GM18868 (cell line): ENCODE measurements around the gene LBP.
"Not testable (repeated sequence)": the region's sequence is repeated elsewhere in the genome, so short reads cannot be mapped to it uniquely, and the experiment has no call there.

Source experiments
- ATAC-seq: cut with Tn5 transposase; IDR thresholded peaks from one replicate; pipeline ENCODE4 v1.9.1; 2021; ENCODE audit warnings: mild to moderate bottlenecking, moderate library complexity; ENCODE audit not compliant: unreplicated experiment

LBP gene

DNA sequence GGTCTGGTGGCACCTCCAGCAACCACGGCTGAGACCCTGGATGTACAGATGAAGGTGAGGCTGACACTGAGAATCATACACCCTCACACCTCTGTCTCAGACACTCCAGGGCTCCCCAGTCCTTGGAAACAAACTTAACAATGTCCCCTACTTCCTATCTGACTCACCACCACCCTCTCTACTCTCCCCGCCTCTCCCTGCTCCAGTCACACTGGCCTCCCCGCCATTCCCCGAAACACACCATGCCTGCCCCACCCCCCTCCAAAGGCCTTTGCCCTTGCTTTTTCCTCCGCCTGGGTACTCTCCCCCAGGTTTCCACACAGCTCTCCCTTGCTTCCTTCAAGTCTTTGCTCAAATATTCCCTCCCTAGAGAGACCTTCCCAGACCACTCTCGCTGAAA lies 26.1 kb upstream of the LBP start:
- no peak for ATAC-seq

DNA sequence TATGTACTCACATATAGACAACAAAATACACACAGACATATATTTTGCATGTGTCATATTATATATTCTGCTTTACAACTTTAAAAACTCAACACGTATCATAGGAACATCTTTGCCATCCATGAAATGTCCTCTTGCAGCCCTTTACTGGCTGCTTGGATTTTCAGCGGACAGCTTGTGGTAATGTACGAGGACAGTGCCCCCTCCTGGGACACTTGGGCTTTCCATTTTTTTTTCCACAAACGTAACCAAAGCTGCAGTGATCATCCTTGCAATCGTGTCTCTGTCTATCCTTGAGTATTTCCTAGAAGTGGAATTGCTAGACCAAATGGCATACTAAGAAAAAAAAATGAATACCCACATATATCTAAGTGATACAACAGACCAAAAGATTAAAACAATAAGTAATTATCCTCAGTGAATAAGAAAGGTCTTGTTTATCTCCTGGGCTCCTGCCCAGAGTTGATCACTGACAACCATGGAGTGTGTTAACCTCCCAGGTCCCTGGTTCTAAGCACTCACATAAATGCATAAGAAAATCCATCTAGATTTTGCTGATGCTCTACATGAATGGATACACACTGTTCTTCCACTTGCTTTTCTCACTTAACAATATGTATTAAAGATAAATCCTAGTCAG lies 24.2 kb upstream of the LBP start:
- no peak for ATAC-seq

DNA sequence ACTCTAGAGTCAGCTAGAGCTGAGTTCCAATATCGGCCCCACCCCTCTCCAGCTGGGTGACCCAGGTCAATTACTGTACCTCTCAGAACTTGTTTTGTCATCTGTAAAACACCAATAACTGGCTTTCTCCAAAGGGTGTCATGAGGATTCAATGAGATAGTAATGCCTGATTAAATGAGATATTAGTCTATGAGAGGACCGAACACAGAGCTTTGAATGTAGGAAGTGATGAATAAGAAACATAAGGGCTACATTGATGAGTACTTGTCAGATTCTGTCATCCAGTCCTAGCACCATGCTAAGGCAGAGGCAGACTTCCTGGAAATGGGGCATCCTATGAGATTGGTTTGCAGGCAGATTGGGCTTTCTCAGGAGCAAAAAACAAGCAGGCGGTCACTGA lies 22.1 kb upstream of the LBP start:
- no peak for ATAC-seq

DNA sequence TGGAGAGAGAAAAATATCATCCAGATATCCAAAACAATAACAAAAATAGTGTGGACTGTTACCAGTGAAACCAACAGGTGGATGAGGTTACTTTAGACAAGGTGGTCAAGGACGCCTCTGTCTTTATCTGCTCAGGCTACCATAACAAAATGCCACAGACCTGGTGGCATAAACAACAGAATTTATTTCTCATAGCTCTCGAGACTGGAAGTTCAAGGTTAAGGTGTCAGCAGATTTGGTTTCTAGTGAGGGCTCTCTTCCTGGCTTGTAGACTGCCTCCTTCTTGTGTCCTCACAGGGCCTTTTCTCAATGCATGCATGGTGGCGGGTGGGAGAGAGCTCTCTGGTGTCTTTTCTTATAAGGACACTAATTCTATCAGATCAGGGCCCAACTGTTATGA lies 21.1 kb upstream of the LBP start:
- no peak for ATAC-seq

DNA sequence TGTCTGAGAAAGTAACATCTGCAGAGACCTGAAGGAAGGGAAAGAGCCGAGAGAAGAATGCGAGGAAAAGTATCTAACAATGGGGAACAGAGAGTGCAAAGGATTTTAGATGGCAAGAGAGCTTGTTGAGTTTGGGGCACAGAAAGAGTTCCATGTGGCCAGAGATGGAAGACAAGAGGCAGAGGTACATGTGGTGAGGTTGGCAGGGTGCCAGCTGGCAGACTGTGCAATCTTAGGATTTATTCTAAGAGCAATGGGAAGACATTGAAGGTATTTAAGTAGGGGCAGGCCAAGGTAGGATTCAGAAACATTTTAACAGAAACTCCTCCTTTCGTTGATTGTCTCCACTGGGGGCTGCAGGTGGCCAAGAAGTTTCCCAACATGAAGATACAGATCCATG lies 20.4 kb upstream of the LBP start:
- ATAC-seq, result no peak

DNA sequence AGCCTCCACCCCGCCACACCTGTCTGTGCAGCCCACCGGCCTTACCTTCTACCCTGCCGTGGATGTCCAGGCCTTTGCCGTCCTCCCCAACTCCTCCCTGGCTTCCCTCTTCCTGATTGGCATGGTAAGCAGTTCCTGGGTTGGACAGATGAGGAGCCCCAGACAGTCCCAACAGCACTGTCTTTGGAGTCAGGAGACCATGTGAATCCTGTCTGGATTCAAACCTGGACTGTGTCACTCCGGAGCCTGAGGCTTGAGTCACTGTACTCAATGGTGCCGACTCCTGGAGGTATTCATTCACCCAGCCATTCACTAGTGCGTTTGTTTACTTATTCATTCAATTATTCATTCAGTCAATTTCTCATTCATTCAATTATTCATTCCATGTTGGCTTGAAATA lies 20.0 kb upstream of the LBP start:
- no peak for ATAC-seq

DNA sequence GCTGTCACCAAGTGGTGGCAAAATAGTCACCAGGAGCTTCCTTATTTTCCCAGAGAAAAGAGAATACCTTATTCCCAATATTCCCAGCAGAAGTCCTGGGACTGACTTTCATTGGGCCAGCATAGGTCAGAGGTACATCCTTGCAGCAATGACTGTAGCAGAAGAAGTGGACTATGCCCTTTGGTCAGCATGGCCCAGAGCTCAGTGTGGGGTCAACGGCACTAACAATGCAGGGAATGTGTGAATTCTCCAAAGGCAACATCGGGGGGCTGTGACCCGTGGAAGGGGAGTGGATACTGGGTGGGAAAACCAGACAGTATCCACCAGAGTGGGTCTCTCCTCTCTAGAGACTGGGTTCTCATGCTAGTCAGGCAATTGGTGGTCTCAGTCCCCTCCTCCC lies 15.6 kb upstream of the LBP start:
- ATAC-seq, result no peak

DNA sequence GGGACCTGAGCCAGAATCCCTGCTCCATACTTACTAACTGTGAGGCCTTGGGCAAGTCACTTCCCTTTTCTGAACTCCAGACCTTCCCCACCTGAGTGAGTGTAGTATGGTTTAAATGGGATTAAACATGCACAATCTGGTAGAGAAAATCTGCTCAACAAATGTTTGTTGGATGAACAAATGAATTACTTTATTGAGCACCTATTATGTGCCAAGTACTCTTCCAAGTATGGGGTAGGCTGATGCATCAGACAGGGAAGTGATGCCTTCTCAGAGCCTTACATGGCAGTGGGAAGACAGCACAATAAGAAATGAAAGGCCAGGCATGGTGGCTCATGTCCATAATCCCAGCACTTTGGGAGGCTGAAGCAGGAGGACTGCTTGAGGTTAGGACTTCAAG lies 15.0 kb upstream of the LBP start:
- ATAC-seq, result no peak

DNA sequence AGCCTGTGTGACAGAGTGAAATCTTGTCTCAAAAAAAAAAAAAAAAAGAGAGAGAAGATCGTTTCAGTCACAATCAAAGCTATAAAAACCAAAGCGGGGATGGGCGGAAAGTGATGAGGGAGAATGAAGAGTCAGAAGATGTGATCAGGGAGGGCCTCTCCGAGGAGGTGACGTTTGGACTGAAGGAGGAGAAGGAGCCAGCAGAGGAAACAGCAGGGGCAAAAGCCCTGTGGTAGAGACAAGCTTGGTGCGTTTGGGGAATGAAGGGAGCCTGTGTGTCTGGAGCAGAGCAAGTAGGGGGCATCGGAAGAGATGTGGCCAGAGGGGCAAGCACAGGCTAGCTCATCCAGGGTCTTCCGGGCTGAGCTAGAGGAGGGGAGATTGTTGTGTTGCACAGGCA lies 14.5 kb upstream of the LBP start:
- no peak for ATAC-seq

DNA sequence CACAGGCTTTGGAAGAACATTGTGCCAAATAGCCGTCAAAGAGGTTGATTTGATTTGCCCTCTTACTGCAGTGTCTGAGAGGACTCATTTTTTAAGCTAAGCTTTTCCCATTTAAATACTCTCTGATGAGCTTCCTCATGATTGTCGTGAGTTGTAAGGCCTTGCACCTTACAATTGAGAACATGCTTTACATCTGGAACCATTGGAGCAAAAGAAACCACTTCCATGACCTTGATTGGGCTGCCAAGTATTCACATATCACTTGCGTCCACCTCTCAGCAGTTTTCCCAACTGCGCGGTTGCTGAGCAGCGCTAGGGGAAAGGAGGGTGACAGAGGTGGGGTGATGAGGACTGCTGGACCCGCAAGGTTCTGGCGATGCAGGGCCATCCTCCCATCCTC lies 12.3 kb upstream of the LBP start:
- no peak for ATAC-seq

DNA sequence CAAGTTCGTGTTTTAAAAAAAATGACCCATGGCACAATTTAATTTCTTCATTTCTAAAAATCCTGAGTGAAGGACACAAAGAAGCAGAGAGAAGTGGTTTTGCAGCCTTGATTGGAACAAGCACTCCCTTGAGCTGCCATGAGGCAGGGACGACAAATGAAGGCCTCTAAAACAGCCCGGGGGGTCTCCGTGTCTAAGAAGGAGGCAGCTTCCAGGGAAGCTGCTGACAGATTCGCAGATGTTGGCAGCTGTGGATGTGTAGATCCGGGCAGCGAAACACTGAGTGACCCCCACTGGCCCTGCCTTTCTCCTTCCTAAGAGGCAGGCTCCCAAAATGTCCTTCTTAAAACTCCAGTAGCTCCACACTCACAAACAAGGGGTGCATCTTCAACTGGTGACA lies 9.6 kb upstream of the LBP start:
- no peak for ATAC-seq

DNA sequence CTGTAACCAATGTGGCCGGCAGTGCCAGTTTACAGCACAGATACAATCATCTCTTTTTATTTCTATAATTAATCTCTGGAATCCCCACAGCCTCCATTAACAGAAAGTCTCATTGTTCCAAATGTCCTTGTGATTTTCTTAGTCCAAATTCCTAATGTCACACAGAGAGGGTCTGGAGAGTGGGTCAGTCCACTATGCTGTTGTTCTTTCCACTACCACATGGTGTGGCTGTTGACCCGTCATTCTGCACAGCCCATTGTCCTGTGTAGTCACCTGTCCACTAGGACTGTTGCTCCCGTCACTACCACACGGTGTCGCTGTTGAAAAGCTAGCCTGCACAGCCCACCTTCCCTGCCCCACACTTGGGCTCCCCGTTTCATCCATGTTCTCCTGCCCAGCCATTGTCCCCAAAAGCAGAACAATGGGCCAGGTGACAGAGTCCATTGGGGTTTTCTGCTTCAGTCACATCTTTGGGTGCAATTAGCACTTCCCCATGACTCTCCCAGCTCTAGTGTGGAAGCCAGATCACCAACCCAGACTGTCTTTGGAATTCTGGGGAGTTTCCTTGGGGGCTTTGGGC lies 8.6 kb upstream of the LBP start:
- ATAC-seq, result no peak

DNA sequence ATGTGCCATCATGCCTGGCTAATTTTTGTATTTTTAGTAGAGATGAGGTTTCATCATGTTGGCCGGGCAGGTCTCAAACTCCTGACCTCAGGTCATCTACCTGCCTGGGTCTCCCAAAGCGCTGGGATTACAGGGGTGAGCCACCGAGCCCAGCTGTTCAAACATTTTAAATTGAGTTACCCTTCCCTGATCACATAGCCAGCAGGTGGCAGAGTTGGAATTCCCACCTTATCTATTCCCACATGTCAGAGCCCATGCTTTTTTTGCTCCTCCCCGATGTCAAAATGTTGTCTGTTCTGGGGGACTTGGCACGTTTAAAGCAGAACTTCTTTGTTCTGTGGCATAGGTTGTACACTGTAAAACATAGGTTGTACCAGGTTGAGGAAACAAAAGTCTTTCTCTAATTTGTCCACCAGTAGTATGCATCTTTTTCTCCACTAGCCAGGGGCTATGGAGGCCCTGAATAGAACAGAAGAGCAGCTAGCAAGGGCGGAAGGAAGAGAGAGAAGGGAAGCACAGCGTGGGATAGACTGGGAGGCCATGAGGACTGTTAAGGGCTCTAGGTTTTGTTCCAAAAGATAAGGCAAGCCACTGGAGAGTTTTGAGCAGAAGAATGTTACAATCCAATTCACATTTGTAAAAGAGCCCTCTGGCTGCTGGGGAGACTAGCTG lies 7.3 kb upstream of the LBP start:
- ATAC-seq, result no peak

DNA sequence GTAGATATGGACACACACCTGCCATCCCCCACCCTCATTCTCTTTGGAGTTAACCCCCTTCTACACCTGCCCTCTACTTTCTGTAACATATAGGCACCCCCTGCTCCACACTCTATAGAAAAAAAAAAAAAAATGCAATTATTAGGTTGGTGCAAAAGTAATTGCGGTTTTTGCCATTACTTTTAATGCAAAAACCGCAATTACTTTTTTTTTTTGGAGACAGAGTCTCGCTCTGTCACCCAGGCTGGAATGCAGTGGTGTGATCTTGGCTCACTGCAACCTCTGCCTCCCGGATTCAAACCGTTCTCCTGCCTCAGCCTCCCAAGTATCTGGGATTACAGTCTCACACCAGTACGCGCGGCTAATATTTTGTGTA lies 6.8 kb upstream of the LBP start:
- not testable (repeated sequence) for ATAC-seq

DNA sequence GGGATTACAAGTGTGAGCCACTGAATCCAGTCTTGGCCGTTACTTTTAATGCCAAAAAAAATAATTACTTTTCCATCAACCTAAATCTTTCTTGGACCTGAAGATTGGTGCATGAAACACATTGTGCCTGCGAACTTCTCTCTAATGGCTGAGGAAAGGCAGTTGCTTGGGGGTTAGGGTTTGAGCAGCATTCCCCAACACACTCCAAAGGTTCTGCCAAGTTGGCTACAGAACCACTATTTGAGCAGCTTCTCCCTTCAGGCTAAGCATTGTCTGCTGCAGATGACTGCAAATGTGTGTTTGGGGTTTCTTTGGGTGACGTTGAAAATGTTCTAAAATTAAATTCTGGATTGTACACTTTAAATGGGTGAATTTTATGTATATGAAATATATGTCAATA lies 6.3 kb upstream of the LBP start:
- ATAC-seq, result no peak

DNA sequence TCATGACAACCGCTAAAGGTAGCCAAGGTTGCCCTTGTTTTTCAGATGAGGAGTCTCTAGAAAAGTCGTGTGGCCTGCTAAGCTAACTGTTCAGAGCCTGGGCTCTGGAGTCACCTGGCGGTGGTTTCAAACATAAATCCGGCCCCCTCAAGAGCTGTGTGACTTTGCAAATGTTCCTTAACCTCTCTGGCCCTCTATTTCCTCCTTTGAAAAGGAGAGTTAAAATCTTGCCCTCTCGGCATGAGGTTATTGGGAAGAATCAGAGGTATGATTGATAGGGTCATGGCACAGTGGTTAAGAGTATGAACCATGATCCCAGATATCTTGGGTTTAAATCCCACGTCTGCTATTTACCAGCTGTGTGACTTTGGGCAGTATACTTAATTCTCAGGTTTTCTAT lies 5.6 kb upstream of the LBP start:
- ATAC-seq, result no peak

DNA sequence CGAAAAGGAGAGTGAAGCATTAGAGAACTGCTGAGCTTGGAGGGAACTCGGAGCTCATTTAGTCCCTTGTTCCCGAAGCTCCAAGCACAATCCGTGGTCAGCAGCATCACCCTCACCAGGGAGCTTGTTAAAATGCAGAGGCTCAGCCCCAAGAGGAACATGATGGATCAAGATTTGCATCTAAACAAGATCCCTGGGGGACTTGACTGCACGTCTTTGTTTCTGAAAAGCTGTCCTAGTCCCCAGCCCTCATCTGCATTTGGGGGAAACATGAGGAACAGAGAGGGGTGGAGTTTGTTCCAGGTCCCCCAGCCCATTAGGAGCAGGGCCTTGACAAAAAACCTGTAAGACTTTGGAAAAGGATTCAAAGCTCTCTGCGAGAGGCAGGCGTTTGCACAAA lies 4.1 kb upstream of the LBP start:
- ATAC-seq, result no peak

DNA sequence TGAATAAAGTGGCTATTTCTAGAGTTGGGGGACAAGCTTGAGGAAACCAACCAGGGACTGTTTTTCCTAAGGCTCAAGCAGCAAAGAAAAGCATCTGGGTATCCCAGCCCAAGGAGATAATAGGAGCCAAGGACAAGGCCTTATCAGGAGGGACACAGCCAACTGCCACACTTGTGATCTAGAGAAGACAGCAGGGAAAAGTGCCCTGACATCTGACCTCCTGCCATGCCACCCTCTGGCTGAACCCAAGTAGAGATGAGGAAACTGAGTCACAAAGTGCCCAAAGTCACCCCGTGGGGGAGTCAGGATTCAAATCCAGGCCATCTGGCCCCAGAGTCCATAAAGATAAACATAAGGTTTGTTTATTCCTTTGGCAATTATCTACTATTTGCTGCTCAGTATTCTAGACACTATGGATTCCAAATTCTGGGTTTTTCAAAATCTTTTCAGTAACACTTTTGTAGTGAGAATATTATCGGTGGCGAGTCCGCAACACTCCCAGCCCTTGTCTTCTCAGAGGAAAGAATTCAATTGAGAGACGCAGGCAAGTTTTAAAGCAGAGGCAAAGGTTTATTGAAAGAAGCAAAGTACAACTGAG lies 3.5 kb upstream of the LBP start:
- no peak for ATAC-seq

DNA sequence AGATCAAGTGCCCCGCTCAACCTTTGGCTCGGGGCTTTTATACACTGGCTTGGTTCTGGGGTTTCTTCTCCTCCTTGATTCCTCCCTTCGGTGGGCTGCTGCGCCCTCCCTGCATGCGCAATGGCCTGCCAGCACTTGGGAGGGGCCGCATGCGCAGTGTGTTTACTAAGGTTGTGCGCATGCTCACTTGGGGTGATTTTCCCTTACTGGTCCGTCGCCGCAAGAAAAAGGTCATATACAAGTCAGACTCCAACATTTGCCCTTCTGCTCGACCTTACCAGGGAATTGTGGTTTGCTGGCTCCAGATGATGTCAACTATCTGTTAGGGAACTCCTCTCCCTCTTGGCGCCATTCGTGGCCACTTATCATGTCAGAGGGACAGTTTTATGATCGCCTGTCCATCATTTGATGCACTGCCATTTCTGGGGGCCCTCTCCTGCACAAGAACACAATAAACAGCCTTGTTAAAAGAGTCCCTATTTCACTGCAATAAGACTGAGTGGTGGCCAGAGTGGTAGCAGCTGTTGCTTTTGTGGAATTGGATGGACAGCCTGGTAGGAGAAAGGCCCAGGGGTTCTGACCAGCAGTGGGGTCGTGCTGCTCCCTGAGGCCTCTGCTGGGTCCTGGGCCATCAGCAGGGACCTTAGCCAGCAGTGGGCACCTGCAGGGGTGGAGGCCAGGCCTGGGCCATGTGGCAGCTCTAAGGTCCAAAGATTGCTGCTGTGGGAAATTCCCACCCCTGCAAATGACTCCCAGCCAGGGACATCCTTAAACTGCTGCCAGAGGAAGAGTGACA lies 2.8 kb upstream of the LBP start:
- ATAC-seq, result no peak

DNA sequence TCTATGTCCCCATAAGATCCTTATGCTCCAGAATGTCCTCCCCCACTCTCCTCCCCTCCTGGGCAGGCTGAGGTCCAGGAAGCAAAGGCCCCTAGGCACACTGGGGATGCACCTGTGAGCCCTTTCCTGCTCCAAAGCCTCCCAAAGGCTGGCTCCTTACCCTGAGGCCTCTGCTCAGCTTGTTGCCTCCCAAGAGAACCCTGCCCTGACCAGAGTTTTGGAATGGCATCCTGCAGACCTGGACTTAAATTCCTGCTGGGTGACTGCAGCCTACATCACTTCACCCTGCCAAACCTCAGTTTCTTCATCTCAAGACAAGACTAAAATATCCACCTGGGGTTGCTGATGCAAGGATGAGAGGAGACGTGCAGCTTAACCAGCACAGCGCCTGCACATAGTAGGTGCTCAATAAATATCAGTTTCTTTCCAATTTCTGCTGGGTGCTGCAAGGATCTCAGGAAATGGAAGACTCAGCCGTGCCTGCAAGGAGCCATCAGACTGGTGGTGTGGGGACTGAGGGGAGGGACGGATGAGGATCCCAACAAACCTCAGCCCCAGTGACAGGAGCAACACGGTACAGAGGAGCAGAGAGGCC lies 2.1 kb upstream of the LBP start:
- ATAC-seq, result no peak

DNA sequence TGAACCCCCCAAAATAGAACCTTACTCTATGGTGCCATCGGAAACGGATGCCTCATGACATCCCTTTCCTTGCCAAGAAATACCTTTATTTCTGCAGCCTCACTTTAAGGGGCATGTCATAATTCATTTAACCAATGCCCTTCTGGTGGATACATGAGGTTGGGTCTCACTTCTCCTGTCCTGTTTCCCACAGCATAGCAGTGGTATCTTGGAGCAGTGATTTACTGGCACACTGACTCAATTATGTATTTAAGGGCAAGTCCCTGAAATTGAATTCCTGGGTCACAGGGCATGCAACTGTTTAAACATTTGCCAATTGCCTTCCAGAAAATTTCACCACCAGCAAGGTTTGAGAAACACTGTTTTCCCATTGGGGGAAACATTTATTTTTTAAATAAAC lies 639 bp upstream of the LBP start:
- no peak for ATAC-seq
